Kidney (tissue), 14 donors: Measurements from ENCODE around the gene CFAP91. TPM values are rescaled to one million over a fixed set of nuclear protein-coding genes. Genes with fewer than 3 reads are reported as not detected.

Experiments used
- DNase-seq, 5 donors: peaks; one replicate each; pipeline ENCODE4 v3.0.0-alpha.2; 2013 to 2020
- FAIRE-seq: peaks from 2 replicates; lab custom pipeline; 2012; peaks lifted over from hg19 to GRCh38; lab: Jason Lieb, UNC
- H3K27ac ChIP-seq, 2 donors: one replicate each; pipeline ENCODE4 v1.7.0; 2013; ENCODE audit warnings: low read depth in 2 of 2, low read length in 2 of 2, inconsistent platforms in 1 of 2
- H3K27me3 ChIP-seq: one replicate; pipeline ENCODE4 v1.7.1; 2013; ENCODE audit warnings: low read length, inconsistent platforms; ENCODE audit not compliant: control insufficient read depth, insufficient read depth
- H3K36me3 ChIP-seq, 3 donors: one replicate each; pipeline versions ENCODE4 v1.7.0 to v1.7.1; 2013; ENCODE audit warnings: low read length in 3 of 3, control low read depth in 1 of 3, inconsistent platforms in 1 of 3; ENCODE audit not compliant: insufficient read depth in 3 of 3, control insufficient read depth in 2 of 3
- H3K4me1 ChIP-seq, 3 donors: one replicate each; pipeline versions ENCODE4 v1.7.0 to v1.7.1; 2013; ENCODE audit warnings: low read length in 3 of 3, inconsistent platforms in 1 of 3, low read depth in 1 of 3; ENCODE audit not compliant: control insufficient read depth in 2 of 3, insufficient read depth in 2 of 3
- H3K4me3 ChIP-seq, 3 donors: one replicate each; pipeline versions ENCODE4 v1.7.0 to v1.8.1; 2013; ENCODE audit warnings: low read length in 3 of 3, control low read depth in 1 of 3, inconsistent platforms in 1 of 3
- H3K9ac ChIP-seq, 3 donors: one replicate each; pipeline versions ENCODE4 v1.7.0 to v1.7.1; 2013; ENCODE audit warnings: low read length in 3 of 3, control low read depth in 1 of 3, inconsistent platforms in 1 of 3
- H3K9me3 ChIP-seq, 3 donors: one replicate each; pipeline versions ENCODE4 v1.7.0 to v1.7.1; 2013; ENCODE audit warnings: low read length in 3 of 3, control low read depth in 1 of 3, inconsistent platforms in 1 of 3; ENCODE audit not compliant: control insufficient read depth in 2 of 3, insufficient read depth in 1 of 3
- intact Hi-C: fragments of 100-400 bp; cut with DNase I; formaldehyde crosslinking; loops from one replicate; pipeline ENCODE4 v1.11.1; 2022
- polyA plus RNA-seq: library from polyadenylated mRNA; stranded (reverse); fragments of 350-450 nt; fragmentation: Illumina TruSeq; extraction: RNeasy Lipid Tissue Mini Kit (QIAGEN cat#74804); gene quantifications from one replicate; pipeline ENCODE4 v1.2.3, GENCODE V29; 2014; ENCODE audit warnings: low read depth, low replicate concordance; ENCODE audit not compliant: insufficient read depth
- total RNA-seq: library from RNA; stranded (reverse); fragmentation: NEBNext Ultra II Directional; extraction: Animal tissue kit (Norgen Biotek cat#: 25700); gene quantifications from one replicate; pipeline ENCODE4 v1.2.1, GENCODE V29; 2021
- TF ChIP-seq, protein P1 (sequence below): IDR thresholded peaks from 3 replicates; pipeline ENCODE4 v1.5.1; 2012; ENCODE audit warnings: mild to moderate bottlenecking, moderate library complexity, borderline replicate concordance; ENCODE audit not compliant: insufficient read depth; ENCODE audit errors: extremely low read depth
- donor health status: control.
- donor health status: control.
- donor health status: control.
- donor health status: control.
- donor health status: control.
- donor health status: DM: yes; HTN: yes; CAD: no.
- donor health status: Normal renal cell carcinoma (clear cell type).

The CFAP91 gene
- total and polyA plus RNA-seq, 2 donors from 2014 or later, result 4.7 to 14.1 TPM

- DNase-seq, result no peak
- no peak for FAIRE-seq
- TF ChIP-seq, protein P1, sequence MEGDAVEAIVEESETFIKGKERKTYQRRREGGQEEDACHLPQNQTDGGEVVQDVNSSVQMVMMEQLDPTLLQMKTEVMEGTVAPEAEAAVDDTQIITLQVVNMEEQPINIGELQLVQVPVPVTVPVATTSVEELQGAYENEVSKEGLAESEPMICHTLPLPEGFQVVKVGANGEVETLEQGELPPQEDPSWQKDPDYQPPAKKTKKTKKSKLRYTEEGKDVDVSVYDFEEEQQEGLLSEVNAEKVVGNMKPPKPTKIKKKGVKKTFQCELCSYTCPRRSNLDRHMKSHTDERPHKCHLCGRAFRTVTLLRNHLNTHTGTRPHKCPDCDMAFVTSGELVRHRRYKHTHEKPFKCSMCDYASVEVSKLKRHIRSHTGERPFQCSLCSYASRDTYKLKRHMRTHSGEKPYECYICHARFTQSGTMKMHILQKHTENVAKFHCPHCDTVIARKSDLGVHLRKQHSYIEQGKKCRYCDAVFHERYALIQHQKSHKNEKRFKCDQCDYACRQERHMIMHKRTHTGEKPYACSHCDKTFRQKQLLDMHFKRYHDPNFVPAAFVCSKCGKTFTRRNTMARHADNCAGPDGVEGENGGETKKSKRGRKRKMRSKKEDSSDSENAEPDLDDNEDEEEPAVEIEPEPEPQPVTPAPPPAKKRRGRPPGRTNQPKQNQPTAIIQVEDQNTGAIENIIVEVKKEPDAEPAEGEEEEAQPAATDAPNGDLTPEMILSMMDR, result no peak
- H3K9ac ChIP-seq, result no peak overlapping the region
- intact Hi-C loops, result no loop called here
- H3K36me3 ChIP-seq, result no peaks in the 10 kb centered on the region
- H3K4me1 ChIP-seq, result no peaks in the 10 kb centered on the region
- H3K27me3 ChIP-seq, result no peaks in the 10 kb centered on the region
- H3K9me3 ChIP-seq, result no peaks in the 10 kb centered on the region
- H3K27ac ChIP-seq, result no peak overlapping the region
- H3K4me3 ChIP-seq, result no peak overlapping the region
Observed at GRCh38 chr3:119726909-119727308, 24.1 kb downstream of the CFAP91 start.

DNA sequence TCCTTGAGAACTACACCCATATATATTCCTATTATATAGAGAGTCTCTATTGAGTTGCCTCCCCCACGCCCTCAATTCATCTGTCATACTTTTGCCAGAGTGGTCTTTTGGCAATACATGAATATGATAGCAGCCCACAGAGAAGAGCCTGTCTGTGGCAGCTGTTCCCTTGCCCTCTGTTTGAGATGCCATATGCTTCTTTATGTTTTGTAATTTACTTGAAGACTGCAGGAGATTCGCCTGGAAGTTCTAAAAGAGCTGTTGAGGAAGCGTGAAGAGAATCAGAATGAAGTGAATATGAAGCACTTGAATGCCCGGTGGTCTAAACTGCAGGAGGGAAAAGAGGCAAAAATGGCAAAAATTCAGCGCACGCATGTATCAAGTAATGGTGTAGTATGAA lies 27.2 kb downstream of the CFAP91 start:
- Histone ChIP-seq H3K27ac (no peak overlapping the region), H3K4me3 (no peak overlapping the region), H3K9ac (no peak overlapping the region), H3K4me1 (no peaks in the 10 kb centered on the region), H3K36me3 (peaks cover 0 to 2% (median 0%) of the 10 kb centered on the region in 3 donors), H3K9me3 (no peaks in the 10 kb centered on the region), H3K27me3 (no peaks in the 10 kb centered on the region)
- no peak for DNase-seq
- FAIRE-seq, result no peak
- intact Hi-C loops, result no loop called here
- TF ChIP-seq, protein P1, result no peak

DNA sequence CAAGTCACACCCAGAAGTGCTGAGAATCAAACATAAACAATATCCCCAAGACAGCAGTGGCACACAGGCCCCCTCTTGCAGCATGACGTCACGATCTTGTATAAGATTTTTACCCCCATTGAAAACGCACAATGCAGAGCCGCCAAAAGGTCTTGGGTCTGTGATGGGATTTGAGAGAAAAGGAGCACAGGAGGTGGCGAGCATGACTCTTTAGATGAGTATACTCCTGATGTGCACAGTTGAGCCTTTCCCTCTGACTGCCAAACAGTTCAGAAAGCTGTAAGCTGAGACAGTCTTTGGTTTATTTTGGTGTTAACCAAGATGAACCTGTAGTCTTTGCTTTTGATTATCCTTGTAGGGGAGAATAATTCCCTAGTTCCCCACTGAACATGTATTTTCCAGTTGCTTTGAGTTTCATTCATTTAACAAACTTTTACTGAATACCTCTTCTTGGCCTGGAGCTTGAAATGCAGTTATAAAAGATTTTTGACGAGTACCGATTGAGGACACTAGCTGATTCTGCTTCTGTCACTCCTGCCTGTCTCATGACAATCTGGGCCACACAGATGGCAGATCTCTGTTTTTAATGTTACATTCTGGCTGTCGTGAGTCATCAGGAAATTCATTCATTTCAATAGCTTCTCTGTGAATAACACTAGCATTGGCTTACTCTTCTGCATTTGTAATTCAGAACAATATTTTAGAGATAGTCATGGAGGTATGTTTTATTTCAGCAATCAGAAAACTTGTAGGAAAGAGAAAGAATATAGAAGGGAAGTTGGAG lies 28.9 kb downstream of the CFAP91 start:
- FAIRE-seq (no peak), DNase-seq (no peak)
- intact Hi-C loops, result no loop called here
- Histone ChIP-seq H3K27me3 (no peaks in the 10 kb centered on the region), H3K9ac (no peak overlapping the region), H3K27ac (no peak overlapping the region), H3K4me1 (no peaks in the 10 kb centered on the region), H3K9me3 (no peaks in the 10 kb centered on the region), H3K4me3 (no peak overlapping the region), H3K36me3 (peaks cover 0 to 2% (median 0%) of the 10 kb centered on the region in 3 donors)
- TF ChIP-seq, protein P1, result no peak
